Panc1 (cell line): Measurements from ENCODE around the gene RFXAP. TPM values are rescaled to one million over a fixed set of nuclear protein-coding genes. Genes with fewer than 3 reads are reported as not detected.

Experiments used
- ATAC-seq: fragments of 200-7000 bp; cut with Tn5 transposase; 2 replicates; pipeline ENCODE4 v1.9.1; 2020; ENCODE audit warnings: mild to moderate bottlenecking, moderate library complexity
- BruUV-seq: library from RNA; stranded (reverse); fragments of 400-500 nt; replicated peaks from 2 replicates; lab custom pipeline; 2021; lab: Mats Ljungman, UMichigan
- CTCF ChIA-PET: fragments of 300-600 bp; sonication (Branson Sonifier 250); formaldehyde crosslinking; loops from one replicate; lab custom pipeline; 2022; ENCODE audit warnings: antibody characterized with exemption; lab: Charles Lee
- POLR2A ChIA-PET: fragments of 300-600 bp; sonication (Branson Sonifier 250); formaldehyde crosslinking; loops from one replicate; lab custom pipeline; 2022; ENCODE audit warnings: antibody characterized with exemption; lab: Charles Lee
- DNase-seq: peaks from one replicate; pipeline ENCODE4 v3.0.0-alpha.2; 2010; ENCODE audit warnings: low read depth, low spot score
- H3K27ac ChIP-seq: 2 replicates; pipeline ENCODE4 v1.5.1; 2011; ENCODE audit warnings: mild to moderate bottlenecking, low read length, inconsistent platforms
- H3K27me3 ChIP-seq: fragments of 200-500 bp; sonication (Bioruptor generic); 2 replicates; pipeline ENCODE4 v1.6.0; 2014; ENCODE audit warnings: low read length, inconsistent platforms; ENCODE audit not compliant: control insufficient read depth, insufficient read depth
- H3K36me3 ChIP-seq: fragments of 200-500 bp; sonication (Bioruptor generic); 2 replicates; pipeline ENCODE4 v1.5.1; 2014; ENCODE audit warnings: inconsistent platforms, mild to moderate bottlenecking, low read length, moderate library complexity; ENCODE audit not compliant: control insufficient read depth, insufficient read depth
- H3K4me1 ChIP-seq: 2 replicates; pipeline ENCODE4 v1.5.1; 2011; ENCODE audit warnings: inconsistent platforms, mild to moderate bottlenecking, low read length, moderate library complexity; ENCODE audit not compliant: control insufficient read depth, insufficient read depth
- H3K4me3 ChIP-seq, 2 experiments: 2 replicates each; pipeline ENCODE4 v1.5.1; 2011 to 2012; ENCODE audit warnings: low read depth in 2 of 2, low read length in 2 of 2, mild to moderate bottlenecking in 2 of 2, inconsistent platforms in 1 of 2, moderate library complexity in 1 of 2
- H3K9me3 ChIP-seq: fragments of 200-500 bp; sonication (Bioruptor generic); 2 replicates; pipeline ENCODE4 v1.5.1; 2014; ENCODE audit warnings: low read depth, mild to moderate bottlenecking, inconsistent platforms, low read length, moderate library complexity; ENCODE audit not compliant: control insufficient read depth, insufficient read depth
- POLR2AphosphoS5 ChIP-seq: IDR thresholded peaks from 2 replicates; pipeline ENCODE4 v1.6.1; 2012; ENCODE audit warnings: mild to moderate bottlenecking, low read depth, low read length, moderate library complexity
- SIN3A ChIP-seq: IDR thresholded peaks from 2 replicates; pipeline ENCODE4 v1.6.1; 2012; ENCODE audit warnings: low read depth, mild to moderate bottlenecking, low read length, moderate library complexity, borderline replicate concordance; ENCODE audit not compliant: insufficient read depth
- TCF7L2 ChIP-seq: IDR thresholded peaks from 2 replicates; pipeline ENCODE4 v1.6.1; 2011; ENCODE audit warnings: mild to moderate bottlenecking, low read depth, low read length, inconsistent platforms
- in situ Hi-C: cut with HindIII; loops from 2 replicates; pipeline ENCODE4 v1.10.0; 2016; ENCODE audit warnings: low sequenced_read_pairs, low pct_unique_long_range_greater_than_20kb
- intact Hi-C: fragments of 100-400 bp; cut with micrococcal nuclease; formaldehyde crosslinking; loops from one replicate; pipeline ENCODE4 v1.10.0; 2022; ENCODE audit not compliant: unreplicated experiment
- total RNA-seq: library from RNA; stranded (reverse); gene quantifications from one replicate; pipeline ENCODE4 v1.2.1, GENCODE V29; 2021; ENCODE audit not compliant: unreplicated experiment
- TF ChIP-seq, protein P1 (sequence below): fragments of 450-650 bp; IDR thresholded peaks from 2 replicates; pipeline ENCODE4 v1.5.1; 2017; ENCODE audit warnings: mild to moderate bottlenecking
- TF ChIP-seq, protein P2 (sequence below), 2 experiments: IDR thresholded peaks; 2 replicates each; pipeline ENCODE4 v1.6.1; 2011 to 2012; ENCODE audit warnings: low read depth in 2 of 2, control low read depth in 1 of 2, low read length in 1 of 2, mild to moderate bottlenecking in 1 of 2, moderate library complexity in 1 of 2; ENCODE audit not compliant: insufficient read depth in 1 of 2

RFXAP gene
- total RNA-seq, 1 experiment from 2014 or later: 2.9 TPM

- POLR2A ChIA-PET: no interaction called here
- DNase-seq (no peak), ATAC-seq (no peak)
- CTCF ChIA-PET: no interaction called here
- H3K27me3 ChIP-seq: no peaks in the 10 kb centered on the region
- no peaks in the 10 kb centered on the region for H3K9me3 ChIP-seq
- BruUV-seq: no TSS peak
- intact Hi-C loops (no loop called here), in situ Hi-C loops (no loop called here)
- H3K4me1 ChIP-seq: no peaks in the 10 kb centered on the region
- no peak overlapping the region for H3K4me3 ChIP-seq
- no peaks in the 10 kb centered on the region for H3K36me3 ChIP-seq
- TF ChIP-seq, protein P1, sequence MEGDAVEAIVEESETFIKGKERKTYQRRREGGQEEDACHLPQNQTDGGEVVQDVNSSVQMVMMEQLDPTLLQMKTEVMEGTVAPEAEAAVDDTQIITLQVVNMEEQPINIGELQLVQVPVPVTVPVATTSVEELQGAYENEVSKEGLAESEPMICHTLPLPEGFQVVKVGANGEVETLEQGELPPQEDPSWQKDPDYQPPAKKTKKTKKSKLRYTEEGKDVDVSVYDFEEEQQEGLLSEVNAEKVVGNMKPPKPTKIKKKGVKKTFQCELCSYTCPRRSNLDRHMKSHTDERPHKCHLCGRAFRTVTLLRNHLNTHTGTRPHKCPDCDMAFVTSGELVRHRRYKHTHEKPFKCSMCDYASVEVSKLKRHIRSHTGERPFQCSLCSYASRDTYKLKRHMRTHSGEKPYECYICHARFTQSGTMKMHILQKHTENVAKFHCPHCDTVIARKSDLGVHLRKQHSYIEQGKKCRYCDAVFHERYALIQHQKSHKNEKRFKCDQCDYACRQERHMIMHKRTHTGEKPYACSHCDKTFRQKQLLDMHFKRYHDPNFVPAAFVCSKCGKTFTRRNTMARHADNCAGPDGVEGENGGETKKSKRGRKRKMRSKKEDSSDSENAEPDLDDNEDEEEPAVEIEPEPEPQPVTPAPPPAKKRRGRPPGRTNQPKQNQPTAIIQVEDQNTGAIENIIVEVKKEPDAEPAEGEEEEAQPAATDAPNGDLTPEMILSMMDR: no peak
- TF ChIP-seq POLR2AphosphoS5: no peak
- TF ChIP-seq, protein P2, sequence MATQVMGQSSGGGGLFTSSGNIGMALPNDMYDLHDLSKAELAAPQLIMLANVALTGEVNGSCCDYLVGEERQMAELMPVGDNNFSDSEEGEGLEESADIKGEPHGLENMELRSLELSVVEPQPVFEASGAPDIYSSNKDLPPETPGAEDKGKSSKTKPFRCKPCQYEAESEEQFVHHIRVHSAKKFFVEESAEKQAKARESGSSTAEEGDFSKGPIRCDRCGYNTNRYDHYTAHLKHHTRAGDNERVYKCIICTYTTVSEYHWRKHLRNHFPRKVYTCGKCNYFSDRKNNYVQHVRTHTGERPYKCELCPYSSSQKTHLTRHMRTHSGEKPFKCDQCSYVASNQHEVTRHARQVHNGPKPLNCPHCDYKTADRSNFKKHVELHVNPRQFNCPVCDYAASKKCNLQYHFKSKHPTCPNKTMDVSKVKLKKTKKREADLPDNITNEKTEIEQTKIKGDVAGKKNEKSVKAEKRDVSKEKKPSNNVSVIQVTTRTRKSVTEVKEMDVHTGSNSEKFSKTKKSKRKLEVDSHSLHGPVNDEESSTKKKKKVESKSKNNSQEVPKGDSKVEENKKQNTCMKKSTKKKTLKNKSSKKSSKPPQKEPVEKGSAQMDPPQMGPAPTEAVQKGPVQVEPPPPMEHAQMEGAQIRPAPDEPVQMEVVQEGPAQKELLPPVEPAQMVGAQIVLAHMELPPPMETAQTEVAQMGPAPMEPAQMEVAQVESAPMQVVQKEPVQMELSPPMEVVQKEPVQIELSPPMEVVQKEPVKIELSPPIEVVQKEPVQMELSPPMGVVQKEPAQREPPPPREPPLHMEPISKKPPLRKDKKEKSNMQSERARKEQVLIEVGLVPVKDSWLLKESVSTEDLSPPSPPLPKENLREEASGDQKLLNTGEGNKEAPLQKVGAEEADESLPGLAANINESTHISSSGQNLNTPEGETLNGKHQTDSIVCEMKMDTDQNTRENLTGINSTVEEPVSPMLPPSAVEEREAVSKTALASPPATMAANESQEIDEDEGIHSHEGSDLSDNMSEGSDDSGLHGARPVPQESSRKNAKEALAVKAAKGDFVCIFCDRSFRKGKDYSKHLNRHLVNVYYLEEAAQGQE (IDR thresholded peaks at IDR 0.05; ENCODE audit: insufficient read depth in 1 of 2, low read depth in 2 of 2, low read length in 1 of 2): no peak
- no peak for TF ChIP-seq TCF7L2
- TF ChIP-seq SIN3A: no peak
- no peak overlapping the region for H3K27ac ChIP-seq
Observed at GRCh38 chr13:36789061-36789460, 30.0 kb upstream of the RFXAP start.

DNA sequence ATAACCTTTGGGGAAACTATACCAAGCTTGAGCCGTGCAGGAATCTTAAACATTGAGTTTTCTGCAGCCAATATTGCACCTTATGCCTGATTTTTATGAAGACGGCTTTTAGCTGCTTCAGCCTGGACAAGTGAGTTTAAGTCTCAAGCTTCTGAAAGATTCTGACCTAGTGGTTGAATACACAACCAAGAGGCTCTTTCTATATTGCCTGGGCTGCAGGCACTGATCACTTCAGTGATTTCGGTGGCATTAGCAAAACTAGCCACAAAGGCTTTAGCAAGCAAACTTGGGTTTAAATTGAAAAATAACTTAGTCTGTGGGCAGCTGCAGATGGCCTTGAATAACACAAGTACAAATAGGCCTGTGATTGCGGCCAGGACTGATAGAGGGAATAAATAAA lies 29.3 kb upstream of the RFXAP start:
- no peaks in the 10 kb centered on the region for H3K9me3 ChIP-seq
- H3K27me3 ChIP-seq: no peaks in the 10 kb centered on the region
- POLR2A ChIA-PET: no interaction called here
- no peaks in the 10 kb centered on the region for H3K36me3 ChIP-seq
- no peak overlapping the region for H3K4me3 ChIP-seq
- CTCF ChIA-PET: no interaction called here
- intact Hi-C loops (no loop called here), in situ Hi-C loops (no loop called here)
- ATAC-seq (no peak), DNase-seq (no peak)
- H3K27ac ChIP-seq: no peak overlapping the region
- TF ChIP-seq POLR2AphosphoS5 (no peak), TCF7L2 (no peak), SIN3A (no peak)
- TF ChIP-seq, protein P1: no peak
- TF ChIP-seq, protein P2 (IDR thresholded peaks at IDR 0.05; ENCODE audit: insufficient read depth in 1 of 2, low read depth in 2 of 2, low read length in 1 of 2): no peak
- H3K4me1 ChIP-seq: no peaks in the 10 kb centered on the region
- BruUV-seq: no TSS peak
